GM18858 (cell line): ENCODE data around the gene NELFA.

ENCODE experiments used
- ATAC-seq: cut with Tn5 transposase; IDR thresholded peaks from one replicate; pipeline ENCODE4 v1.9.1; 2021; ENCODE audit not compliant: unreplicated experiment

Gene NELFA

DNA sequence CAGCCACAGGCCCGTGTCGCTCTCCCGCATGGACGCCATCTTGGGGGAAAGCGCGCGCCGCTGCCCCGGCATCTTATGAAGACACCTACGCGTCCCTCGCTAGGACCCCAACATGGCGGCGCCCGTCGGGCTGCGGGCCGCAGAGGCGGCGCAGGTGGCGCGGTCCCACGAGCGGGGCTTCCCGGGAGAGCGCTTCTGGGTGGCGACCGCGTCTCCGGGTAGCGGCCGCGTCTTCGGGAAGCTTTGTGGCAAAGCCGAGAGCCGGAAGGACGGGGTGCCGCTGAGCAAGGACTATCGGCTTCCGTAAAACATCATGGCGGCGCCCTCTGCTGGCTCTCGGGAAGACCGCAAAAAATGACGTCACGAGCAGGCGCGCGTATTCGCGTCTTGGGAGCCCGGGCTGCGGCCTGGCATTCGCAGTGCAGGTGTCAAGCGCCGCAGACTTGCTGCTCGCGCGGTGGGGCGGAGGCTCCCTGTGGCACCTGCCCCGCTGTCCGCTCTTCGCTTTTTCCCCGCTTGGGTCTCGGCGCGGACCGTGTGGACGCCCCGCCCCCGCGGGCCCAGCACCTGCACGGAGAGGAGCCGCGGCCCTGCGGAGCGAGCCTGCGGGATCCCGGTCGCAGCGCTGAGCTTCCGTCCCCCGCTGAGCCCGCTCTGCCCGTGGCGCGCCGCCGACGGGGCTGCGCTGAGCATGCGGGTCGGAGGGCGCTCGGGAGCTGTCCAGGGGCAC is at the start of gene NELFA:
Gene NELFA, minus strand, starts transcription at position 54 of the 730 bp plus-strand sequence. Its CDS starts 15 bp downstream, at position 39.
- peak; percentile 71 for ATAC-seq

DNA sequence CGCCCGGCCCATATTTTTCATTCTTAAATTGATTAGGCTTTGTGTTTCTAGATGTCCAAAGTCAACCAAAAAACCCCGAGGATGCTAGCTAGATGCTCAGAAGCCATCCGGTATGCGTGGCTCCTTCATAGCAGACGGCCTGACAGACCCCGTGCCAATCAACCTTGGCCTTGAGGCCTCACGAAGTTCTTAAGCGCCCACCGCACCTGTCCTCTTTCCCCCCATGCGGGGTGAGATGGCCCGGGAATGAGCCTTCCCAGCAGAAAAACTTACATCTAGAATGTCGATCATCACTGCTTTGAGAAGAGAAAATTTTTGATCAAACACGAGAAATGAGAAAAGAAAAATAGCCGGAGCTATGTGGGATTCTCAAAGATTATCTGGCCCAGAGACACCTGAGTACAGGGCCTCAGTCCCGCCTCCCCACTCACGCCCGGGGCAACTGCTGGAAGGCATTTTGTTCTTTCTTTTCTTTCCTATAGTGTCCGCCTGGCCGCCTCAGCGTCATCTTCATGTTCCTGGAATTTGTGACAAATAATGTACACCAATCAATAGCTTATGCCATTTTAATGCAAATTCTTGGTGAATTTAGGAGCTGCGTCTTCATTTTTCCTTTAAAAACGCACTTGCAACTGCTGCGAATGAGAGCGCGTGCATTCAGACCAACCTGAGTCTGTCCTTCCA is 48.8 kb upstream of the NELFA start:
- ATAC-seq, result no peak

DNA sequence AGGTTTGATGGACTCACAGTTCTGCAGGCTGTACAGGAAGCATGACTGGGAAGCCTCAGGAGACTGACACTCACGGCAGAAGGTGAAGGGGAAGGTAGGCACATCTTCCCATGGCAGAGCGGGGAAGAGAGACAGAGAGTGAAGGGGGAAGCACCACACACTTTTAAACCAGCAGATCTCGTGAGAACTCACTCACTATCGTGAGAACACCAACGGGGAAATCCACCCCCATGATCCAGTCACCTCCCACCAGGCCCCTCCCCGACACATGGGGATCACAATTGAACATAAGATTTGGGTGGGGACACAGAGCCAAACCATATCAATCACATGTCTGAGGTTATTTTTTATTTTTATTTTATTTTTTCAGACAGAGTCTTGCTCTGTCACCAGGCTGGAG is 45.4 kb upstream of the NELFA start:
- ATAC-seq, result no peak

DNA sequence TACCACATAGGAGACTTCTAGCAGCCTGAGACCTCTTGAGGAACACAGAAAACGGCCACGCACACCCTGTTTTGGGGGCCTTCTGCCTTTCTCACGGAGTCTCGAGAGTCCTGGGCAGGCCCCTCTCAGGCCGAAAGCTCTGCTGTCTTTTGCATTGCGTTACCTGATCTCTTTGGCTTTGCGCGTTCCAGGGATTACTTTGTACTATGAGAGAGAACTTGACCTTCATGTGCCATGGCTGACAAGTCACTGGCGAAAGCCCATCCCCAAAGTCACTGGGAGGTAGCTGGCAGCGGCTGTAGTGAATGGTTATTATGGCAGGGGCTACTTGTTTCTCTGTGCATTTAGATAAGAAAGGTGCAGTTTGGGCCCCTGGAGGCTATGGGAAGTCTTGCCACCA is 42.3 kb upstream of the NELFA start:
- ATAC-seq, result no peak

DNA sequence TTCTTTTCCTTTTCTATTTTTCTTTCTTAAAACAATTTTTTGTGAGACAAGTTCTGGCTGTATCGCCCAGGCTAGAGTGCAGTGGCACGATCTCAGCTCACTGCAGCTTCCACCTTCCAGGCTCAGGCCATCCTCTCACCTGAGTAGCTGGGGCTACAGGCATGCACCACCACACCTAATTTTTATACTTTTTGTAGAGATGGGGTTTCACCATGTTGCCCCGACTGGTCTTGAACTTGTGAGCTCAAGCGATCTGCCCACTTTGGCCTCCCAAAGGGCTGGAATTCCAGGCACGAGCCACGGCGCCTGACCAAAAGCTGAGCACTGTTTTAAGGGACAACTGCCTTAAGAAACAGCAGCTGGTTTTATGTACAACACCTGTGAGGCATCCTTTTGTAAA is 41.0 kb upstream of the NELFA start:
- ATAC-seq, result no peak

DNA sequence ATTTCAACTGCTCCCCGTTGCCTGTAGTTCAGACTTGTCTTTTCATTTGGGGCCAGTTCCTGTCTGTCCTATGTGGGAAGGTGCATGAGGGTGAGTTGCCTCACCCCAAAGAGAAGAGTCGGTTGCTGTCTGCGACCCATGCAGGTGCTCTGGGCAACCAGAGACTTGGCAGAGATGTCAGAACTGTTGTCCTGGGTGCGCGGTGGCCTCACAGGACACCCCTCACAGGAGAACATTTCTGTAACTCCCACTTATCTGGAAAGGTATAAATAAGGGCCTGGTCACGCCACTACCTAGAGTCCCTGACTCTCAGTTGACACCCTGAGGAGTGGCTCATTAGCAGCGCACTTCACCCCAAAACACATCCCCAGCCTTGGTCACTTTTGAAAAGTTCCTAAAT is 40.6 kb upstream of the NELFA start:
- no peak for ATAC-seq

DNA sequence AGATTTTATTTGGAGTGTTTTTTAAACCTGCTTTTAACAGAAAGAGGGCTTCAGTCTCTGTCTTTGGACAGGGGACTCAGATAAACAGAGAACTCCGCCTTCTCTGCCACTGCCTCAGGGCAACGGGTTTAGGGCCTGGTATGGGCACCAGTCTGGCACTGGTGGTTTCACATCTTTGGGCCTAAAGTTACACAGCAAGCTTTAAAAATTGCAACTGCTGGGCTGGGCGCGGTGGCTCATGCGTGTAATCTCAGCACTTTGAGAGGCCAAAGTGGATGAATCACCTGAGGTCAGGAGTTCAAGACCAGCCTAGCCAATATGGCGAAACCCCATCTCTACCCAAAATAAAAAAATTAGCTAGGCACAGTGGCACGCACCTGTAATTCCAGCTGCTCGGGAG is 40.1 kb upstream of the NELFA start:
- ATAC-seq, result no peak

DNA sequence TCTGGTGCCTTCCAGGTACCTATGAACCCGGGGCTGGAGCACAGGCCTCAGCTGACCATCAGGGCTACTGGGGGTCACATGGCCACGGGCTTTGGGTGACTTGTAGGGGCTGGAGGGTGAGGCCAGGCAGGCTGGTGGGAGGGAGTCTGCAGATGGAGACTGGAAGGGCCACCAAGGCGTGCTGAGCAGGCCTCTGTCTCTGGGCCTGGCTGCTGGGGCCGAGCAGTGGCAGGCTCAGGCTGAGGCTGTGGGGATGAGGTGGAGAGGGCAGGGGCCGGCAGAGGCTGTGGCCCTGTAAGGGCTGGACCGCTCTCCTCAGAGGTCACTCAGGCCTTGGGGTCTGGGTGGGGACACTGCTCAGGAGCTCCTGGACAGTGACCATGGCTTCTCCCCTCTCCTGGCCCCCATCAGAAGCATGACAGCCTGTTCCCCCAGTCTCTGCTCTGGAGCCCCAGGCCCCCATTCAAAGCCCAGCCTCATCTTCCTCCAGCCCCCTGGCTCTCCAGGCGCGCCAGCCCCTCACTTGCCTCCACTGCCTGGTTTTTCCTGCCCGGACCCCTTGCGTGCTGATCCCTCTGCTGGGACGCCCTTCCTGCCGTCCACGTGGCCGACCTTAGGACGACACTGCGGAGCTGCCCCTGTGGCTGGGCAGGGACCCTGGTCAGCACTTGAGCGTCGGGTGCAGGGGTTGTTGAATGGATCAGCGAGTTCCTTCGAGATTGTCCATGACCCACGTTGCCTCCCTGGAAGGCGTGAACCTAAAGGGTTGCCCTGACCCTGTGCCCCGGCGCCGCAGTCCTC is 39.2 kb upstream of the NELFA start:
- no peak for ATAC-seq

DNA sequence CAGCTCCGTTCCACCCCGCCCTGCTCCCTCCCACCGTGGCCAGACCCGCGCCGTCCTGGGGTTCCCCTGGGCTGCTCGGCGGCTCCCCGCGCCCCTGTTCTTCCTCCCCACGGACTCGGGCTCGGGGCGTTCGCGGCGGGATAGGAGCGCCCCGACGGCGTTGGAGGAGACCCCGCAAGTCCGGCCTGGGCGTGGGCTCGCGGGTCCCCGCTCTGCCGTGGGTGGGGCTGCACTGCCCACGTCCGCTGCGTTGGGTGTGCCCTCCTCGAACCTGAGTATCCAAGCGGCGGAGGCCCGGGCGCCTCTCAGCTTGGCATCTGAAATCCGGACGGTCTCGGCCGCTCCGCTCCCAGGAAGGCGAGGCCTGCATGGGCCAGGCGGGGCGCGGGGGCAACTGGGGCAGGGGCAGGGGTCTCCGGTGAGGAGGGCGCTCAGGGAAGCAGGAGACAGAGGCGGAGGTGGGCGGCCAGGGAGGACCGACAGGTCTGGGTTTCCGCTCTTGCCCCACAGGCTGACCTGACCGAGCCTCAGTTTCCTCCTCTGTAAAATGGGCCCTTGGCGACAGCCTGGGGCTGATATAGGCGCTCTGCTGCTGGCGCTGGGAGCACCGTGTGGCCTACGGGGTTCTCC is 38.4 kb upstream of the NELFA start:
- ATAC-seq, result no peak

DNA sequence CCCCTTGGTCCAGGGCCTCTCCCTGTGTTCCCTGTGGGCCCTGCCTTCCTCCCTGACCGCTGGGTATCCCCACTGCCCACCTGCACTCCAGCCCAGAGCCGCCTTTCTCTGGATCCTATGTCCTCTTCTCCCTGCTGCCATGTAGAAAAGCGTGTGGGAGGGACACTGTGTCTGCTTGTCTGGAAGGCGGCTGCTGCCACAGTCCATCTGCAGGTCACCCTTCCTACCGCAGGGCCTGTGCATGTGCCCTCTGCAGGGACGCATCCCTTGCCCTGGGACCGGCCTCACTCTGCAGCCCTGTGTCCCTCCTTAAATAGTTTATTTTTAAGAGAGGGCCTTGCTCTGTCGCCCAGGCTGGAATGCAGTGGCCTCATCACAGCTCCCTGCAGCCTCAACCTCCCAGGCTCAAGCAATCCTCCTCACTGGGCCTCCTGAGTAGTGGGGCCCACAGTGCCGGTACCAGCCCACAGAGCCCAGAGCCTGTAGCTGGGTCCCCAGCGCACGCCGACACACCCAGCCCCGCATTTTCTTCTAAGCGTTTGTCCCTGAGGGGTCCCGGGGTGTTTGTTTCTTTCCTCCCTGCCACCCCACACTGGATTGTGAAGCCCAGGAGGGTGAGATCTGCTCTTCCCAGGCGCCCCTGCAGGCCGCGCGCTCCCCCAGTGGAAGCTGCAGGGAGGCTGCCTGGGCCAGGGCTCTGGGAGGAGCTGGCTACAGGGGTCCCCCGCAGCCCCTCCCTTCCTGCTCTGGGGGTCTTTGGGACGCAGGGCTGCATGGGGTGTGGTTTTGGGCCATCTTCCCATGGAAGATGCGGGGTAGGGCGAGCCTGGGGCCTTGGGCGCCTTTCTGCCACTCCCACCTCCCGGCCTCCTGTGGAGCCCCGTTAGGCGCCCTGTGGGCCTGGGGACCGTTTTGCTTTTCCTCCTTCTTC is 37.5 kb upstream of the NELFA start:
- no peak for ATAC-seq

DNA sequence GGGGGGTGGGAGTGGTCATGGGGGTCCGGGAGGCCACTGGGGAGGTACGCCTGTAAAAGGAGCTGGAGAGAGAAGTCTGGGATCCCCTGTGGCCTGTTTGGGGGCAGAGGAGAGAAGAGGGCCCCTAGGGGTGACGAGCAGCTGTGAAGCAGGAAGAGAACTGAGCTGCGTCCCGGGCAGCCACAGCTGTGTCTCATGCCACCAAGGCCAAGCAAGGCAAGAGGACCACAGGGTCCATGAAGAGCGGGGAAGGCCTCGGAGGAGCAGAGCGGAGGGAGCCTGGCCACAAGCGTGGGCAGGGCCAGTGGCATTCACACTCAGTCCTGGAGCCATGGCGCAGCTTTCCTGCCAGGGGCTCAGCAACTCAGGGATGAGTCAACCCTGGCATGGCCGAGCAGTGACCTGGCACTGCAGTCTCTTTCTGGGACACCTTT is 36.8 kb upstream of the NELFA start:
- no peak for ATAC-seq

DNA sequence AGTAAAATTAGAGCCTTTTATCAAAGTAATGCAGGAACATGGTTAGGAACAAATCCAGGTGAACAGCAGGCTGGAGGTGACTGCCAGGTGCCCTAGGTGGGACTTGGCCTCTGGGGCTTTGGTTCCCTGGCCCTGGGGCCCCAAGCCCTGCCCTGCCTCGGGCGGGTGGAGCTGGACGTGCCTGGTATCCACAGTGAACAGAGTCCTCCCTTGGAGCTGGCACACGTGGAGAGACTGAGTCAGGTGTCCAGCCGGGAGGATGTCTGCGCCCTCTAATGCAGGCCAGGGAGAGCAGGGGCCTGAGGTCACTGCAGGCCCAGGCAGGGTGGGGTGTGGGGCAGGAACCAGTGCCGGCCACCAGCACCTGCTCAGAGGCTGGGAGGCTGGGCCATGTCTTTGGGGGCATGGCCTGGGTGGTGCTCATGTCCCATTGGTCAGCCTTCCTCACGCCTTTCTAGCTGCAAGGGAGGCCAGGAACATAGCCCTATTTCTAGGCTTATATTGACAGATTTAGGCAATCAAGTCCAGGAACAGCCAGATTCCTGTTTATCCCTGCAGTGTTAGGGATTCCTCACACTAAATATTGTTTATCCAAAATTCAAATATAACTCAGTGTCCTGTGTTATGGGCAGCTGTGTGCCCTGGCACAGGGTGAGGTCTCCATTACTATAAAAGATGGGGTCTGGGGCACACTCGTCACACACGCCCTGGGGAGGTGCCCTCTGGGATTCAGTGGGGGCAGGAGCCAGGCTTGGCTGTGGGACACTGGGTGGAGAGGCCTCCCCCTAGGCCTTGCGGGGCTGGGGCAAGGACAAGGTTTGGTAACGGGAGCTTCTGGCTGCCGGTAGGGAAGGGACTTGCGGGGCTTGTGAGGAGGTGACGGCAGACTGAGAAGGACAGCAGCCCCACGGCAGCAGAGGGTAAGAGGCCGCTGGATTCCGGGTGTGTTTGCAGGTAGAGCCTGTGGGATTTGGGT is 36.1 kb upstream of the NELFA start:
- no peak for ATAC-seq

DNA sequence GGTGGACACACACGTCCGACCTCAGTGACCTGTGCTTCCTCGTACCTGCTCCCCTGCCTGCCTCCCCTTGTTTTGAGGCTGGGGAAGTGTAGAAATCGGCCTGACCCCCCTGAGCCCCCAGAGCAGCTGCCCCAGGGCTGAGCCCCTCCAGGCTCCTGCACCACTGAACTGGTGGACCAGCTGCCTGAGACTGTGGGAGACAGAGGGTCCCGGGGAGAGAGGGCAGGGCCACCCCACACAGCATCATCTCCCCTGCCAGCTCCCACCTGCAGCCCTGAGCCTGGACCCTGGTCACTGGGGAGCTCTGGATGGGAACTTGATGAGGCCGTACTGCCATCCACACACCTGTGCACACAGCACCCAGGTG is 35.3 kb upstream of the NELFA start:
- ATAC-seq, result no peak

DNA sequence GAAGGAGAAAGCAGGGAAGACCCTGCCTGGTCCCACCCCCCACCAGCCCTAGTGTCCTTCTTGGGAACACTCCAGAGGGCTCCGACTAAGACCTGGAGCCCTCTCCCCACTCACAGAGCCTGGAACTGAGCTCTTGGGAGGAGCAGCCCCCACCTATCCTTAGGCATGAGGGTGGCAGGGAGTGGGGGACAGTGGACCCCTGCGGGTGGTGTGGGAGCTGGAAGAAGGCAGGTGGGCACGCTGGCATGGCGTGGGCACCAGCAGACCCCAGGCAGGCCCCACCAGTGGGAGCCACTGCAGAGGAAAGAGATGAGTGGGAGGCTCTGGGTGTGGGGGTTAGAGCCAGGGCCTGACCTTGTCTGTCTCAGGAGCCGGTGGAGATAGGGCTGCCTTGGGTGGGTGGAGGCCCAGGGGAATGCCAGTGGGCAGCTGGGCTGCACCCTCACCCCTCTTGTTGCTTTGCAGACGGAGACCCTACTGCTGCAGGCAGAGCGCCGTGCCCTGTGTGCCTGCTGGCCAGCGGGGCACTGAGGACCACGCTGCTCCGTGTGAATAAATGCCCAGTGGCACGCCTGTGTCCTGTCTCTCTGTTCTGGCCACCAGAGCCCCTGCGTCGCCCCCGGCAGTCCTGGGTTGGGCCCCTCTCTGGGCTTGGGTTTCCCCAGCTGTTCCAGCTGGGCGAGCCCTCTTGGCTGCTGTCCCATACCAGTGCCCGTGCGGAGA is 34.8 kb upstream of the NELFA start:
- no peak for ATAC-seq

DNA sequence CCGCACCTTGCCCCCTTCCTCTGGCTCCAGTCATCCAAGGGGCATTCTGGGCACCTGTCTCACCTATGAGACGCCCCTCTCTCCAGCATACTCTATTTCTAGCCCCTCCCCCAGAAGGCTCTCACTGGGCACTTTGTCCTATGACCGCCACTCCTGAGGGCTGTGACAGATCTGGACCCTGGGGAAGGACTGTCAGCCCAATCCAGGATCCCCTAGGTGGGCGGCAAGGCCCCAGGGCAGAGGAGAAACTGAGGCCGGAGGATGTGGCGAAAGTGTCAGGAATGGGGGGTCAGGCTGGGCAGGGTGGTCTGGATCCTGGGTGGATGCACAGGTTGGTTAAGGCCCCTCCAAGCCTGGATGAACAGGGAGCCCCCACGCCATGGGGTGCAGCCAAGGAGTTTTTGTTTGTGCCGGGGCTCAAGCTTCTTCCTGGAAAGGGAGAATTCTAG is 34.2 kb upstream of the NELFA start:
- no peak for ATAC-seq

DNA sequence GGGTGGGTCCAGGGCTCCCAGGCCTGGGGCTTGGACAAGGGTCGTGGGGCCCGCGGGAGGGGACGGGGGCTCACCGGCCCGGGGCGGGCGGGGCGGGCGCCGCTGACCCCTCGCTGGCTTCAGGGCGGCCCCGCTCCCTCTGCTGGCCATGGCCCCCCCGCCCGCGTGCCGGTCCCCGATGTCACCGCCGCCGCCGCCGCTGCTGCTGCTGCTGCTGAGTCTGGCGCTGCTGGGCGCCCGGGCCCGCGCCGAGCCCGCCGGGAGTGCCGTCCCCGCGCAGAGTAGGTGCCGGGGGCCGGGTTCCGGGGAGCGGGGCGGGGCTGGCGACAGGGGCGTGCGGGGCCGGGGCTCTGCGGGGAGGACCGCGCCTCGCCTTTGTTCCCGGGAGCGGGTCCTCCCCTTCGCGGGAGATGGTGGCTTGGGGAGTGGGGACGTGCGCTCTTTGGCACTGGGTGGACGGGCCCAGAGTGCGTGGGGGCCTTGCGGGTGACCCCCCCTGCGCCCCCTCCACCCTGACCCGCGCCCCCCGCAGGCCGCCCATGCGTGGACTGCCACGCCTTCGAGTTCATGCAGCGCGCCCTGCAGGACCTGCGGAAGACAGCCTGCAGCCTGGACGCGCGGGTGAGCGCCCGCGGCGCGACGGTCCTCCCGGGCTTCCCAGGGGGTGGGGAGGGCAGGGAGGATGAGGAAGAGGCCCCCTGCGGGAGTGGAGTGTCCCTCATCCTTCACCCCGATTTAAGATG is 33.6 kb upstream of the NELFA start:
- ATAC-seq, result no peak

DNA sequence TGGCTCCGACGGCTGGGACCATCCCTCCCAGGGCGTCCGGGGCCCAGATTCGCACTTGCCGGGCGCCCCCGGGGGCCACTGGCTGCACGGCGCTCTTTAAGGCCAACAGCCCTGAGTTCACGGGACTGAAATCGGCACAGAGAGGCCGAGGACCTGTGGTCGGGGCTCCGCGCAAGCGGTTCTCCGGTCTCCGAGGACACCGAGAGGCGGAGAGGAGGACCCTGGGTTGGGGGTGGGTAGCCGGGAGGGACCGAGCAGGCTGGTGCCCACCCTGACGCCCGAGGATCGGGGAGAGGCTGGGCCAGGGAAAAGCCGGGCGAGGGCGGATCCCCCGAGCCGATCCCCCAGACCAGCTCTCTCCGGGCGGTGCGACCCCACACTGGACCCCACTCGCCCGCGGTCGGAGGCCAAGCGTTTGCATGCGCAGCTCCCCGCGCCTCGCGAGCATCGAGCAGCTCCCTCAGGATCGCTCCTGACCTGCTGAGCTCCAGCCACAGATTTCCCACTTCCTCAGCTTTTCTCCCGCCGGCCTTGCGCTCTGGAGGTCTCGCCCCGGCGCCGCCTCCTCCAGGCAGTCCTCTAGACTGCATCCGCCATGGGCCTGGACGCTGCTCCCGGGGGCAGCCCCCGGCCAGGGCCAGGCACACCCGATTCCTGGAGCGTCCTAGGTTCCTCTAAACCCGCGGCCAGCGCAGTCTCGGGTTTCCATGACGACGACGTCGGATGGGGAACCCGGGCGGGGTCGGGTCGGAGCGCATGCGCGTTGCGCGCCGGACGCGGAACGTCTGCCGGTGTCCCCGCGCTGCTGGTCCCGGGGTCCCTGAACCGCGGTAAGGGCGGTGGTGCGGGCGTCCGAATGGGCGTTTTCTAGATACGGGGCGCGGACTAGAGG is 32.7 kb upstream of the NELFA start:
- ATAC-seq, result no peak
